ENCODE results near the gene NPTX1. TPM values are rescaled to one million over a fixed set of nuclear protein-coding genes. Genes with fewer than 3 reads are reported as not detected.

Gene NPTX1
- polyA plus RNA-seq, 2 of the 4 experiments (the other 2 are of a cell fraction): 43.6 to 109 TPM

DNA sequence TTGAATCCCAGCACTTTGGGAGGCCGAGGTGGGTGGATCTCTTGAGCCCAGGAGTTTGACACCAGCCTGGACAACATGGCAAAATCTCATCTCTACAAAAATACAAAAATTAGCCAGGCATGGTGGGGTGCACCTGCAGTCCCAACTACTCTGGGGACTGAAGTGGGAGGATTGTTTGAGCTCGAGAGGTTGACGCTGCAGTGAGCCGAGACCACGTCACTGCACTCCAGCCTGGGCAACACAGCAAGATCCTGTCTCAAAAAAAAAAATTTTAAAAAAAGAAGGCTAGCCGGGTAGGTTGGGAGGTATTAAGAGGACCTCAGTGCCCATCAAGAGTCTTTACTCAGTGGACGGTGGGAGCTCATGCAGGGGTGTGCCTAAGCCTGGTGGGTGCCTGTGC lies 3.8 kb upstream of the NPTX1 start:
- ATAC-seq: no peak
- POLR2A ChIA-PET: interaction anchor here (2.4 kb wide), 1 partner anchor 25 kb away, joined by 5 read pairs; no protein-coding TSS in a partner anchor

DNA sequence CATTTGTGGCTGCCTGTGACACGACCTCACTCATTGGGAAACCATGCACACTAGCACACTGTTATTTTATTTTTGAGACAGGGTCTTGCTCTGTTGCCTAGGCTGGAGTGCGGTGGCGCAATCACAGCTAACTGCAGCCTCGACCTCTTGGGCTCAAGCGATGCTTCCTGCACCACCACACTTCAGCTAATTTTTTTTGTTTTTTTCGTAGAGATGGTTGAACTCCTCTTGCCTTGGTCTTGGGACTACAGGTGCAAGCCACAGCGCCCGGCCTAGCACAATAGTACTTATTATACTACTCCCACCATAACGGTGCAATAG lies 2.8 kb upstream of the NPTX1 start:
- TF ChIP-seq CEBPB (IDR thresholded peaks at IDR 0.05) (peak in 1 of 2 experiments; percentile 47; a peak in 2 of 4 replicates), RCOR1 (IDR thresholded peaks at IDR 0.05; ENCODE audit: low read depth, low read length) (no peak)
- ChIA-PET POLR2A (no interaction called here), CTCF (interaction anchor here (1.1 to 3.6 kb wide), 5 partner anchors 47 to 420 kb away, joined by 3 to 15 read pairs (median 3); partner anchors contain the start of gene RPTOR)
- ATAC-seq: no peak
- H3K4me1 ChIP-seq: peaks cover 65% of the 10 kb centered on the region
- no peak for FAIRE-seq
- H3K27ac ChIP-seq: no peak overlapping the region
- H3K4me2 ChIP-seq: no peak overlapping the region
- no peaks in the 10 kb centered on the region for H3K9me3 ChIP-seq
- DNase-seq (ENCODE audit: low read depth in 1 of 2, low spot score in 1 of 2): no peak
- no peak overlapping the region for H3K4me3 ChIP-seq
- 85% methylated on average over 9 of the region's 9 CpGs for WGBS (ENCODE audit: missing lambda C conversion rate)

More for the DNA sequence above, 3.8 kb upstream of the NPTX1 start:
- CTCF ChIA-PET: interaction anchor here (0.7 to 3.6 kb wide), 9 partner anchors 8 to 502 kb away, joined by 3 to 15 read pairs (median 3); partner anchors contain the start of gene RPTOR
- Histone ChIP-seq H3K4me3 (no peak overlapping the region), H3K4me2 (no peak overlapping the region), H3K9me3 (no peaks in the 10 kb centered on the region), H3K4me1 (peaks cover 57% of the 10 kb centered on the region), H3K27ac (peak overlapping the region in 1 of 2 experiments; percentile 74; a peak in 2 of 6 replicates)
- FAIRE-seq: no peak
- no peak for DNase-seq (ENCODE audit: low read depth in 1 of 2, low spot score in 1 of 2)
- TF ChIP-seq MAFK (IDR thresholded peaks at IDR 0.05; ENCODE audit: partially characterized antibody) (no peak), POLR2AphosphoS2 (conservative IDR thresholded peaks at IDR 0.05; ENCODE audit: low read length) (no peak), RFX5 (IDR thresholded peaks at IDR 0.05) (no peak), FOXS1 (CRISPR knock-in tag; IDR thresholded peaks at IDR 0.05) (no peak), HOXB5 (CRISPR knock-in tag; IDR thresholded peaks at IDR 0.05) (no peak), ZC3H11A (IDR thresholded peaks at IDR 0.05) (no peak), KDM1A (IDR thresholded peaks at IDR 0.05; ENCODE audit: low read depth) (no peak), RAD21 (conservative IDR thresholded peaks at IDR 0.05 in 1 of 2, IDR thresholded peaks at IDR 0.05 in 1 of 2) (no peak), ZFP36 (IDR thresholded peaks at IDR 0.05; ENCODE audit: borderline replicate concordance, partially characterized antibody) (no peak), NR3C1 (IDR thresholded peaks at IDR 0.05) (no peak), PHF8 (IDR thresholded peaks at IDR 0.05; ENCODE audit: borderline replicate concordance, low read depth) (no peak), HOXA7 (CRISPR knock-in tag; IDR thresholded peaks at IDR 0.05) (no peak), CHD2 (IDR thresholded peaks at IDR 0.05; ENCODE audit: low read length, partially characterized antibody) (no peak), CHD4 (IDR thresholded peaks at IDR 0.05; ENCODE audit: borderline replicate concordance) (no peak), CBX2 (IDR thresholded peaks at IDR 0.05; ENCODE audit: borderline replicate concordance, low read depth) (no peak), EHMT2 (IDR thresholded peaks at IDR 0.05; ENCODE audit: low read depth) (no peak), EHF (CRISPR knock-in tag; IDR thresholded peaks at IDR 0.05) (no peak)
- TF ChIP-seq, protein P1, sequence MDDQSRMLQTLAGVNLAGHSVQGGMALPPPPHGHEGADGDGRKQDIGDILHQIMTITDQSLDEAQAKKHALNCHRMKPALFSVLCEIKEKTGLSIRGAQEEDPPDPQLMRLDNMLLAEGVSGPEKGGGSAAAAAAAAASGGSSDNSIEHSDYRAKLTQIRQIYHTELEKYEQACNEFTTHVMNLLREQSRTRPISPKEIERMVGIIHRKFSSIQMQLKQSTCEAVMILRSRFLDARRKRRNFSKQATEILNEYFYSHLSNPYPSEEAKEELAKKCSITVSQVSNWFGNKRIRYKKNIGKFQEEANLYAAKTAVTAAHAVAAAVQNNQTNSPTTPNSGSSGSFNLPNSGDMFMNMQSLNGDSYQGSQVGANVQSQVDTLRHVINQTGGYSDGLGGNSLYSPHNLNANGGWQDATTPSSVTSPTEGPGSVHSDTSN (IDR thresholded peaks at IDR 0.05): no peak
- TF ChIP-seq, protein P2, sequence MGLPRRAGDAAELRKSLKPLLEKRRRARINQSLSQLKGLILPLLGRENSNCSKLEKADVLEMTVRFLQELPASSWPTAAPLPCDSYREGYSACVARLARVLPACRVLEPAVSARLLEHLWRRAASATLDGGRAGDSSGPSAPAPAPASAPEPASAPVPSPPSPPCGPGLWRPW (IDR thresholded peaks at IDR 0.05): no peak
- TF ChIP-seq, protein P3, sequence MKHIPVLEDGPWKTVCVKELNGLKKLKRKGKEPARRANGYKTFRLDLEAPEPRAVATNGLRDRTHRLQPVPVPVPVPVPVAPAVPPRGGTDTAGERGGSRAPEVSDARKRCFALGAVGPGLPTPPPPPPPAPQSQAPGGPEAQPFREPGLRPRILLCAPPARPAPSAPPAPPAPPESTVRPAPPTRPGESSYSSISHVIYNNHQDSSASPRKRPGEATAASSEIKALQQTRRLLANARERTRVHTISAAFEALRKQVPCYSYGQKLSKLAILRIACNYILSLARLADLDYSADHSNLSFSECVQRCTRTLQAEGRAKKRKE (CRISPR knock-in tag; IDR thresholded peaks at IDR 0.05; ENCODE audit: low read depth): no peak
- WGBS (ENCODE audit: missing lambda C conversion rate): 88% methylated on average over 7 of the region's 7 CpGs
